Lower lobe of right lung (tissue), 2 donors: Measurements from ENCODE around the gene SENP2. TPM values are rescaled to one million over a fixed set of nuclear protein-coding genes. Genes with fewer than 3 reads are reported as not detected.
A peak's percentile ranks its signal among the peaks of the same experiment; 100 is the strongest.
"Not testable (repeated sequence)": the region's sequence is repeated elsewhere in the genome, so short reads cannot be mapped to it uniquely, and the experiment has no call there.

Experiments used
- ATAC-seq, 2 donors: fragments of 200-7000 bp; cut with Tn5 transposase; one replicate each; pipeline ENCODE4 v1.9.1; 2020 to 2022; ENCODE audit warnings: mild to moderate bottlenecking in 2 of 2, moderate library complexity in 2 of 2
- DNase-seq: peaks from one replicate; pipeline ENCODE4 v3.0.0-alpha.2; 2020
- H3K27ac ChIP-seq: fragments of 200-600 bp; one replicate; pipeline ENCODE4 v1.8.0; 2022
- H3K27me3 ChIP-seq: fragments of 200-600 bp; one replicate; pipeline ENCODE4 v1.8.0; 2022; ENCODE audit warnings: low read depth
- H3K36me3 ChIP-seq: fragments of 200-600 bp; one replicate; pipeline ENCODE4 v1.8.0; 2022; ENCODE audit warnings: mild to moderate bottlenecking
- H3K4me1 ChIP-seq: fragments of 200-600 bp; one replicate; pipeline ENCODE4 v1.8.0; 2022
- H3K4me3 ChIP-seq: fragments of 200-600 bp; one replicate; pipeline ENCODE4 v1.8.0; 2022; ENCODE audit warnings: mild to moderate bottlenecking
- H3K9me3 ChIP-seq: fragments of 200-600 bp; one replicate; pipeline ENCODE4 v1.8.0; 2022
- CTCF ChIP-seq: fragments of 200-600 bp; IDR thresholded peaks from one replicate; pipeline ENCODE4 v1.8.0; 2022; ENCODE audit warnings: antibody characterized with exemption, mild to moderate bottlenecking
- intact Hi-C: fragments of 100-400 bp; cut with DNase I; formaldehyde crosslinking; loops from one replicate; pipeline ENCODE4 v1.11.0; 2022
- total RNA-seq: library from RNA; stranded (reverse); fragmentation: NEBNext Ultra II Directional; extraction: Animal tissue kit (Norgen Biotek cat#: 25700); gene quantifications from one replicate; pipeline ENCODE4 v1.2.1, GENCODE V29; 2021
- donor health status: DM: no; HTN: yes; CAD: no; lungs with severe emphysema.

SENP2 gene
- total RNA-seq, 1 donor from 2014 or later: 36.5 TPM

- H3K27ac ChIP-seq: peak overlapping the region; percentile 71
- no peaks in the 10 kb centered on the region for H3K27me3 ChIP-seq
- H3K36me3 ChIP-seq: no peaks in the 10 kb centered on the region
- ATAC-seq (peak; percentile 37 to 76), DNase-seq (no peak)
- peaks cover 6% of the 10 kb centered on the region for H3K4me1 ChIP-seq
- no peaks in the 10 kb centered on the region for H3K9me3 ChIP-seq
- peak overlapping the region; percentile 34 for H3K4me3 ChIP-seq
- no peak for TF ChIP-seq CTCF
- intact Hi-C loops: no loop called here
Measured at GRCh38 chr3:185549651-185550111, 36.4 kb upstream of the SENP2 start.

GRCh38 chr3:185552358-185552877, 33.7 kb upstream of the SENP2 start, which contains the start of gene LIPH:
Gene LIPH (minus strand): TSS chr3:185552588. CDS start chr3:185552471, 117 bp downstream.
- DNase-seq (no peak), ATAC-seq (peak; percentile 61 to 89)
- Histone ChIP-seq H3K36me3 (no peaks in the 10 kb centered on the region), H3K27me3 (no peaks in the 10 kb centered on the region), H3K4me3 (peak within 1 kb of the TSS; percentile 34), H3K27ac (peak within 1 kb of the TSS; percentile 71), H3K9me3 (no peaks in the 10 kb centered on the region), H3K4me1 (peaks cover 15% of the 10 kb centered on the region)
- no peak for TF ChIP-seq CTCF
- intact Hi-C loops: no loop called here

- peaks cover 9% of the 10 kb centered on the region for H3K4me1 ChIP-seq
- peak overlapping the region; percentile 46 for H3K27ac ChIP-seq
- no peak overlapping the region for H3K4me3 ChIP-seq
- peaks cover 3% of the 10 kb centered on the region for H3K9me3 ChIP-seq
- no peaks in the 10 kb centered on the region for H3K27me3 ChIP-seq
- intact Hi-C loops: no loop called here
- no peak for TF ChIP-seq CTCF
- H3K36me3 ChIP-seq: no peaks in the 10 kb centered on the region
- ATAC-seq (no peak), DNase-seq (no peak)
Measured at GRCh38 chr3:185555101-185555501, 31.0 kb upstream of the SENP2 start.

GRCh38 chr3:185555860-185556347, 30.2 kb upstream of the SENP2 start:
- Histone ChIP-seq H3K9me3 (peaks cover 3% of the 10 kb centered on the region), H3K36me3 (no peaks in the 10 kb centered on the region), H3K27me3 (no peaks in the 10 kb centered on the region), H3K4me1 (peaks cover 12% of the 10 kb centered on the region), H3K4me3 (no peak overlapping the region), H3K27ac (peak overlapping the region; percentile 46)
- intact Hi-C loops: no loop called here
- ATAC-seq (no peak), DNase-seq (no peak)
- TF ChIP-seq CTCF: no peak

- intact Hi-C loops, H3K4me3 ChIP-seq, H3K36me3 ChIP-seq, H3K9me3 ChIP-seq, H3K27me3 ChIP-seq, DNase-seq, ATAC-seq: not testable (repeated sequence)
- H3K4me1 ChIP-seq: peaks cover 17% of the 10 kb centered on the region
- peak overlapping the region; percentile 46 for H3K27ac ChIP-seq
Measured at GRCh38 chr3:185556640-185557039, 29.5 kb upstream of the SENP2 start.

- peaks cover 17% of the 10 kb centered on the region for H3K4me1 ChIP-seq
- peak; percentile 82 to 86 for ATAC-seq
- peak; percentile 79 for DNase-seq
- peak overlapping the region; percentile 87 for H3K27ac ChIP-seq
- no peak for TF ChIP-seq CTCF
- no peaks in the 10 kb centered on the region for H3K36me3 ChIP-seq
- intact Hi-C loops: no loop called here
- H3K4me3 ChIP-seq: no peak overlapping the region
- peaks cover 3% of the 10 kb centered on the region for H3K9me3 ChIP-seq
- H3K27me3 ChIP-seq: no peaks in the 10 kb centered on the region
Measured at GRCh38 chr3:185558395-185558794, 27.7 kb upstream of the SENP2 start.
